Fibroblast of upper back skin (primary cell): ENCODE measurements around the gene TBC1D21.
A peak's percentile ranks its signal among the peaks of the same experiment; 100 is the strongest.
"Not testable (repeated sequence)": the region's sequence is repeated elsewhere in the genome, so short reads cannot be mapped to it uniquely, and the experiment has no call there.

ENCODE experiments used
- DNase-seq: peaks from one replicate; pipeline ENCODE4 v3.0.0-alpha.2; 2013

The TBC1D21 gene

DNA sequence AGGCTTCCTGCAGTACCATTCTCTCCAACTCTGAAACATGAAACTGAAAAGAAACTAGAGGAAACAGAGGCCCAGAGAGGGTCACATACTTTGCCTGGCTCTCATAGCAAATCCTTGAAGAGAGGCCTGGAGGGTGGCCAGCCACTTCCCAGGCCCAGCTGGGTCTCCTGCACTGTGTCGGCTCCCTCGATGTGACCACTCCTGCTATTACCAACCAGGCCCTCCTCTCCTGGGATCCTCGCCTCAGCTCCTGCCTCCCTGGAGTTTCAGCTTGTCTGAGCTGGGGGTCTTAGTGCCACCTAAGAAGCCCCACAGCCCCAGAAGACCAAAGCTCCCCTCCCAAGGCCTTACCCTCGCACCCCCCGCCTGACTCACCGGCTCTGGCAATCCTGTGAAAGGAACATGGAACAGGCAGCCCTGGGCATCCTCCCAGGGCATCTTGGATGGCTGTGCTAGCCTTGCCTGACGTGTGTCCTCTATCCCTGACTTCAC, 57.5 kb downstream of the TBC1D21 start:
- DNase-seq, result peak; percentile 40

DNA sequence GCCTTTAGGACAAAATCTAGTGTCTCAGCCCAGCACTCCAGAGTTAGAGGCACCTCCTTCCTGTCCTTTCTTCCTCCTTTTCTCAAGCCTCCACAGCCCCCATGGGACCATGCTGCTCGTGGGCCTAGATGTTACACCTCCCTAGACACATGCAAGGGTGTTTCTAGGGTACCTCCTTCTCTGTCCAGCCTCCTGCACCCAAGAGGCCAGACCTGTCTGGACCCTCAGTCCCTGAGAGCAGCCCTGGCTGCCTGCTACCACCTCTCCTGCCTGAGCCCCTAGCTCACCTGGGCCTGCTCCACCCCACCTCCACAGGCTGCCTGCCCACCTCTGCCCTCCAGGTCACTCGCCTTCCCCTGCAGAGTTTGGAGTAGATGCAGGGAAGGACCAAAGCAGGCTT, 58.1 kb downstream of the TBC1D21 start:
- no peak for DNase-seq

DNA sequence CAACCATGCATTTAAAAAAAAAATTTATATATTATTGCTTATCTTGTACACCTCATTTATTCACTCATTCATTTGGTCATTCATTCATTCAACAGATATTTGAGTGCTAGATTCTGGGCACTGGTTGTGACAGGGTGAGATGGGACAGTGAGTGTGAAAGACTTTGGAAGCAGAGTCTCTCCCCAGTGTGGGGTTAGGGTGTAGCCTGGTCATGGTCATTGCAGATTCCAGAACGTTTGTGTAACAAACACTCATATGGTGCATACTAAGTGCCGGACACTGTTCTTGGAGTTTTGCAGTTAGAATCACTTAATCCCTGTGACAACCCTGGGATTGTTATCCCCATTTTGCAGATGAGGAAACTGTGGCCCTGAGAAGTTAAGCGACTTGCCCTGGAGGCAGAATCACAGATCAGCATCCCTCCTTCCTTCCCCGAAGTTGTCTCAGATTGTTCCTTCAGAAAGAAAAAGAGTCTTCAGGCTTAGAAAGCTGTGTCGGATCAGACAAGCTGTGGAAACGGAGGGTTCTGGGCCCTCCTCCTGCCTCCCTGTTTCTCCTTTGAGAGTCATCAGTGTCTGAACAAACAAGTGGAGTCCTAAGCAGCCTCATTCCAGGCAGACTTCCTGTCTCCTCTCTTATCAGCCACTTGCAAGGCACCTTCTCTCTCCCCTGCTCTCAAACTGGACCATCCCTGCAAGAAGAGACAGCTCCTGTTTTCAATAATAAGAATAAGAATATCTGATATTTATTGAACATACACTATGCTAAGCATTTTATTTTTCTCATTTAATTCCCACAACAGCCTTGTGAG, 59.2 kb downstream of the TBC1D21 start:
- no peak for DNase-seq

DNA sequence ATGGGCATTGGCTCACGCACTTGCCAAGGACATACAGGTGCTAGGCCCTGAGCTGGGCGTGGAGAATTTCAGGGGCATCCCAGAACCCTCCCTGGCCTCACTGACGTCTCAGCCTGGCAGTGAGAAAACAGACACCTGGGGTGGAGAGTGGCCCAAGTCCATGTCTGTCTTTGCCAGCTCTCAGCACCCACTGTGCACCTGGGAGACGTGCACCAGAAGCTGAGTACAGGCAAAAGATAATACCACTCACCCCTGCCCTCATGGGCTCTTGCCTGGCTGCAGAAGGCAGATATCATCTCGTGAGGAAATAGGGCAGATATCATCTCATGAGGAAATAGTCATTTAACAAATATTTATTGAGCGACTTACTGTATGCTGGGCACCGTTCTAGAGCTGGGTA, 60.9 kb downstream of the TBC1D21 start:
- no peak for DNase-seq

DNA sequence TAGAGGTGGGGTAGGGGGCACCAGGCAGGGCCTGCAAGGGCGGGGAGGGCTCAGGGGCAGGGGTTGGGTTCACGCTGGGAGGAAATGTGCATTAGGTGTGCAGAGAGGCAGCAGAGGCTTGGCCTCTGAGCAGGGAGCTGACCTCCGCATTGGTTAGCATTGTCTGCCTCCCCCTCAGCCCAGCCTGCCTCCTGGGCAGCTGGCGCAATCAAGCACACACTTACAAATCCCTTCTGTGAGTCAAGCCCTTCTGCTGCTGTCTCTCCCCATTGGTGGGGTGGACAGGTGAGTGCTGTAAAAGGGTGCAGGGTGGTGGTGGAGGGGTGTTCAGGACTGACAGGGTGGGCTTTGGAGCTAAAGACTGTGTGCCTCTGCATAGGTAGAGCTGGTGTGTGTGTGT, 62.2 kb downstream of the TBC1D21 start:
- peak; percentile 23 for DNase-seq

DNA sequence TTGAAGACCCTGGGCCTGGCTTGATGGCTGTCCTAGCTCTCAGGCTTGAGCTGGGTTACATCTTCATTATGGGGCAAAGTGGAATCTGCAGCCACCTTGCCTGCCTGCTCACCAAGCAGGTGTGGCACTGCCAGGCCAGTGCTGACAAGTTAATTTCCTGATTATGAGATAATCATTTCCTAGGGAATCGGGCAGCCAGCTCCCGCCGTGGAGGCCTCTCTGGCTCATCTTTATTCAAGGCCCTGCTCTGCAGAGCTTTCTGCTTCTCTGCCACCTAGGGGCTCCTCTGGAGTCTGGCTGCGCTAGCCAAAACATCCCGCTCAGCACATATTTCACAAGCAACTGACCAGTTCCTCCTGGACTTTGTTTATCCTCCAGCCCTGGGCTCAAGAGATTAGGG, 62.8 kb downstream of the TBC1D21 start:
- peak; percentile 29 for DNase-seq

DNA sequence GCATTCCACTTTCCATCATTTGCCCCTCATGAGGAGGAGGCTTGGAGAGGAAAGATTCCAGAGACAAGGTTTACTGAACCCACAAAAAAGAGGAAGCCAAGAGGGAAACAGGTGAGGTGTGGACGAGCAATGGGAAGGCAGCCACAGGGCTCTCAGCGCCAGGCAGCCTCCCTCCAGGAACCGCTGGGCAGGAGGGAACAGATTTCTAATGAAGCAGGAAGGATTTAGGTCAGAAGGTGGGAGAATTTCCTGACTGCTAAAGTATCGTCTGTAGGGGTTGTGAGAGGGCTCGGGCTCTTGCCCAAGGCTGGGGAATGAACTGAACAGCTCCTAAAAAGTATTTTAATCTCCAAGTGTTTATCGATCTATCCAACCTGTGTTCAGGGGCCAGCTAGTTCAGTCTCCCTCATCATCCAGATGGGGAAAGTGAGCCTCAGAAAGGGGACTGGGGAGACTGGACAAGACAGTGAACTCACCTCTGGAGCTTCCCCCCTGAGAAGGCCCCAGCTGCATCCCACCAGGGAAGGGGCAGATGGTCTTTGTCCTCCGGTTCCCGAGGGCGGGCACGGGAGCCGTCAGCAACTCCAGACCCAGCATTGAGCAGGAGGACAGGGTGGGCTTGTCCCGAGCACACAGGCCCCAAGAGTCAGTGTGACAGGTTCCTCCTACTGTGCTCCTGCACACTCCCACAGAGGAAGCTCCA, 63.4 kb downstream of the TBC1D21 start:
- DNase-seq, result no peak

DNA sequence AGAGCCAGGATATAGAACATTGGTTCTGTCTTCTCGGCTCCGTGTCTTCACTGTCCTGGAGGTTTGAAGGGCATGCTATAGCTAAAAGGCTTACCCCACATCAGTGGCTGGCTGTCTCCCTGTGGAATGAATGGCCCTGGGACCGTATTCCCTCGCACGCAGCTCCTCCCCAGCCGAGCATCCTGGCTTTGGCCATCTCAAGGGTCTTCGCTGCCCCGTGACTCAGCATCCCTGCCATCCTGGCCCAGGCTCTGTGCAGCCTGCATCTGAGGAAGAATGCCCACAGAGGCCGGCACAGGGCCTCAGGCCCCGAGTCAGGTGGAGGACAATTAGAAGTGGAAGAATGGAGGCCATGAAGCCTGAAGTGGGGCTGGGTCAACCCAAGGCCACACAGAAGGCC, 63.9 kb downstream of the TBC1D21 start:
- no peak for DNase-seq

DNA sequence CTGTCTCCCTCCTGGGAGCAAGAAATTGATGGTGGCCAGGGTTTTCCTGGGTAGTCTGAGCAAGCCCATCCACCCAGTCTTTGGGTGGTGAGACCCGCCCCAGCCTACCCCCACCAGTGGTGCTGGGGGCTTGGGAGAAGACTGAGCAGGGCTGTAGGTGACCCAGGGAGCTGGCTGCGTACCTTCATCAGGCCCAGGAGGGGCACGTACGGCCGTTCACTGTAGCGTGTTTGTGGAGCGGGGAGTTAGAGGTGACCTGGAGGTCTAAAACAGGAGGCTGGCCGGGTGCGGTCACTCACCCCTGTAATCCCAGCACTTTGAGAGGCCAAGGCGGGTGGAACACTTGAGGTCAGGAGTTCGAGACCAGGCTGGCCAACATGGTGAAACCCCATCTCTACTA, 64.4 kb downstream of the TBC1D21 start:
- DNase-seq, result no peak

DNA sequence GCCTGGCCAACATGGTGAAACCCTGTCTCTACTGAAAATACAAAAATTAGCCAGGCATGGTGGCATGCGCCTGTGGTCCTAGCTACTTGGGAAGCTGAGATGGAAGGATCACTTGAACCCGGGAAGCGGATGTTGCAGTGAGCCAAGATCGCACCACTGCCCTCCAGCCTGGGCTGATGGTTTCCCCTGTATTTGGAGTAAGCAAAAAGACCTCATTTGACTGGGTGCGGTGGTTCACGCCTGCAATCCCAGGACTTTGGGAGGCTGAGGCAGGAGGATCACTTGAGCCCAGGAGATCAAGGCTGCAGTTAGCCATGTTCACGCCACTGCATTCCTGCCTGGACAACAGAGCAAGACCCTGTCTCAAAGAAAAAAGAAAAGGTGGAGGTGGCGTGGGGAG, 65.2 kb downstream of the TBC1D21 start:
- DNase-seq, result not testable (repeated sequence)
